ENCODE results near the gene TTC1. TPM values are rescaled to one million over a fixed set of nuclear protein-coding genes. Genes with fewer than 3 reads are reported as not detected.

Gene TTC1
- total and polyA plus RNA-seq, 7 donors: 38.3 to 65.0 (median 53.2) TPM

GRCh38 chr5:160029004-160029403, 20.1 kb downstream of the TTC1 start:
- H3K27me3 ChIP-seq: no peaks in the 10 kb centered on the region
- no peak for DNase-seq
- peaks cover 0 to 17% (median 14%) of the 10 kb centered on the region in 4 donors for H3K4me1 ChIP-seq
- H3K4me3 ChIP-seq: no peak overlapping the region
- no peaks in the 10 kb centered on the region for H3K36me3 ChIP-seq
- TF ChIP-seq POLR2AphosphoS5 (IDR thresholded peaks at IDR 0.05) (no peak), CTCF (IDR thresholded peaks at IDR 0.05) (no peak), EP300 (IDR thresholded peaks at IDR 0.05) (no peak), POLR2A (IDR thresholded peaks at IDR 0.05) (no peak)
- intact Hi-C loops (cut with DNase I): no loop called here
- WGBS, 2 donors: 94 to 98% methylated on average over 1 of the region's 1 CpG
- no peak overlapping the region for H3K27ac ChIP-seq
- H3K9me3 ChIP-seq: no peaks in the 10 kb centered on the region

- TF ChIP-seq POLR2AphosphoS5 (IDR thresholded peaks at IDR 0.05) (no peak), POLR2A (IDR thresholded peaks at IDR 0.05) (no peak)
- H3K36me3 ChIP-seq: peaks cover 0 to 2% (median under 1%) of the 10 kb centered on the region in 4 donors
- DNase-seq: no peak
- no peaks in the 10 kb centered on the region for H3K27me3 ChIP-seq
- H3K27ac ChIP-seq: no peak overlapping the region
- intact Hi-C loops (cut with DNase I): no loop called here
- H3K9me3 ChIP-seq: no peaks in the 10 kb centered on the region
- no peak overlapping the region for H3K4me3 ChIP-seq
- WGBS, 2 donors: 72 to 88% methylated on average over 3 of the region's 3 CpGs
- H3K4me1 ChIP-seq: peaks cover 0 to 17% (median 14%) of the 10 kb centered on the region in 4 donors
Measured at GRCh38 chr5:160029540-160030139, 20.7 kb downstream of the TTC1 start.

GRCh38 chr5:160030631-160031377, 21.9 kb downstream of the TTC1 start:
- Histone ChIP-seq H3K4me1 (peaks cover 0 to 17% (median 14%) of the 10 kb centered on the region in 4 donors), H3K36me3 (peaks cover 0 to 14% (median 4%) of the 10 kb centered on the region in 4 donors), H3K4me3 (no peak overlapping the region), H3K27ac (peak overlapping the region in 2 of 4 donors; percentile 14 to 31), H3K27me3 (no peaks in the 10 kb centered on the region), H3K9me3 (no peaks in the 10 kb centered on the region)
- DNase-seq: no peak
- WGBS, 2 donors: 90 to 93% methylated on average over 3 of the region's 3 CpGs
- intact Hi-C loops (cut with DNase I): no loop called here
- TF ChIP-seq POLR2A (IDR thresholded peaks at IDR 0.05) (no peak), POLR2AphosphoS5 (IDR thresholded peaks at IDR 0.05) (no peak), EP300 (IDR thresholded peaks at IDR 0.05) (no peak), CTCF (IDR thresholded peaks at IDR 0.05) (no peak)

- 85 to 95% methylated on average over 4 of the region's 4 CpGs for WGBS, 2 donors
- Histone ChIP-seq H3K27ac (no peak overlapping the region), H3K4me1 (peaks cover 0 to 17% (median 14%) of the 10 kb centered on the region in 4 donors), H3K36me3 (peaks cover 0 to 43% (median 20%) of the 10 kb centered on the region in 4 donors), H3K9me3 (no peaks in the 10 kb centered on the region), H3K4me3 (no peak overlapping the region), H3K27me3 (no peaks in the 10 kb centered on the region)
- no peak for TF ChIP-seq CTCF (IDR thresholded peaks at IDR 0.05)
- no peak for DNase-seq
- intact Hi-C loops (cut with DNase I): no loop called here
Measured at GRCh38 chr5:160033546-160034252, 24.8 kb downstream of the TTC1 start.

GRCh38 chr5:160036243-160036642, 27.3 kb downstream of the TTC1 start:
- H3K27me3 ChIP-seq: no peaks in the 10 kb centered on the region
- H3K27ac ChIP-seq: no peak overlapping the region
- TF ChIP-seq EP300 (IDR thresholded peaks at IDR 0.05) (no peak), POLR2AphosphoS5 (IDR thresholded peaks at IDR 0.05) (no peak), CTCF (IDR thresholded peaks at IDR 0.05) (no peak), POLR2A (IDR thresholded peaks at IDR 0.05) (no peak)
- no peaks in the 10 kb centered on the region for H3K9me3 ChIP-seq
- no peak overlapping the region for H3K4me3 ChIP-seq
- H3K36me3 ChIP-seq: peaks cover 0 to 68% (median 25%) of the 10 kb centered on the region in 4 donors
- WGBS, 2 donors: 96 to 98% methylated on average over 1 of the region's 1 CpG
- intact Hi-C loops (cut with DNase I): no loop called here
- peaks cover 0 to 2% (median 1%) of the 10 kb centered on the region in 4 donors for H3K4me1 ChIP-seq
- no peak for DNase-seq
